Keratinocyte (primary cell): ENCODE measurements around the gene TNFAIP8L3. TPM values are rescaled to one million over a fixed set of nuclear protein-coding genes. Genes with fewer than 3 reads are reported as not detected.

ENCODE experiments used
- DNase-seq: peaks from one replicate; pipeline ENCODE4 v3.0.0-alpha.2; 2011; ENCODE audit warnings: low read depth, missing footprints, low spot score
- FAIRE-seq: peaks from 2 replicates; lab custom pipeline; 2011; peaks lifted over from hg19 to GRCh38; lab: Jason Lieb, UNC
- H2AFZ ChIP-seq: 2 replicates; pipeline ENCODE4 v1.6.0; 2012; ENCODE audit warnings: low read length, control low read depth, inconsistent platforms; ENCODE audit not compliant: control insufficient read depth
- H3K27ac ChIP-seq: 2 replicates; pipeline ENCODE4 v1.5.1; 2011; ENCODE audit warnings: low read length; ENCODE audit not compliant: control insufficient read depth, insufficient read depth
- H3K27me3 ChIP-seq: 3 replicates; pipeline ENCODE4 v1.6.0; 2011; ENCODE audit warnings: low read length; ENCODE audit not compliant: control insufficient read depth, insufficient read depth; ENCODE audit errors: extremely low read depth
- H3K36me3 ChIP-seq, 2 experiments: 2 replicates in 1 of 2; 3 replicates in 1 of 2; pipeline ENCODE4 v1.5.1; 2011; ENCODE audit warnings: low read length in 2 of 2, mild to moderate bottlenecking in 1 of 2; ENCODE audit not compliant: control insufficient read depth in 2 of 2, insufficient read depth in 2 of 2; ENCODE audit errors: extremely low read depth in 1 of 2
- H3K4me1 ChIP-seq: 3 replicates; pipeline ENCODE4 v1.5.1; 2011; ENCODE audit warnings: low read length; ENCODE audit not compliant: control insufficient read depth, insufficient read depth; ENCODE audit errors: extremely low read depth
- H3K4me2 ChIP-seq: 3 replicates; pipeline ENCODE4 v1.6.0; 2011; ENCODE audit warnings: low read depth, low read length; ENCODE audit not compliant: control insufficient read depth, insufficient read depth; ENCODE audit errors: extremely low read depth
- H3K4me3 ChIP-seq, 3 experiments: fragments of 200-600 bp in 1 of 3; sonication (generic) in 1 of 3; 2 replicates in 2 of 3; 3 replicates in 1 of 3; pipeline ENCODE4 v1.5.1; 2011 to 2016; ENCODE audit warnings: low read length in 3 of 3, mild to moderate bottlenecking in 3 of 3, control low read depth in 2 of 3, inconsistent platforms in 1 of 3, low read depth in 1 of 3, mixed read lengths in 1 of 3, mixed run types in 1 of 3, moderate library complexity in 1 of 3; ENCODE audit not compliant: control insufficient read depth in 2 of 3, insufficient read depth in 2 of 3; ENCODE audit errors: extremely low read depth in 1 of 3
- H3K79me2 ChIP-seq: 2 replicates; pipeline ENCODE4 v1.6.0; 2012; ENCODE audit warnings: low read length; ENCODE audit not compliant: control insufficient read depth, insufficient read depth
- H3K9ac ChIP-seq: 3 replicates; pipeline ENCODE4 v1.6.0; 2011; ENCODE audit warnings: low read length; ENCODE audit not compliant: control insufficient read depth, insufficient read depth; ENCODE audit errors: extremely low read depth
- H3K9me1 ChIP-seq: 3 replicates; pipeline ENCODE4 v1.6.0; 2011; ENCODE audit warnings: low read length; ENCODE audit not compliant: control insufficient read depth, insufficient read depth; ENCODE audit errors: extremely low read depth
- H3K9me3 ChIP-seq: 2 replicates; pipeline ENCODE4 v1.5.1; 2012; ENCODE audit warnings: low read depth, low read length; ENCODE audit not compliant: control insufficient read depth
- H4K20me1 ChIP-seq: 3 replicates; pipeline ENCODE4 v1.6.0; 2011; ENCODE audit warnings: low read length; ENCODE audit not compliant: control insufficient read depth, insufficient read depth; ENCODE audit errors: extremely low read depth
- CTCF ChIP-seq, 3 experiments: IDR thresholded peaks in 1 of 3; conservative IDR thresholded peaks in 1 of 3; optimal IDR thresholded peaks in 1 of 3; 2 replicates in 2 of 3; 3 replicates in 1 of 3; pipeline versions ENCODE3 to v1.5.1; 2011; ENCODE audit warnings: low read length in 3 of 3, mild to moderate bottlenecking in 3 of 3, moderate library complexity in 2 of 3, control low read depth in 1 of 3, inconsistent platforms in 1 of 3; ENCODE audit not compliant: insufficient read depth in 2 of 3; ENCODE audit errors: extremely low read depth in 1 of 3
- EZH2 ChIP-seq: IDR thresholded peaks from one replicate; pipeline ENCODE4 v1.6.1; 2012; ENCODE audit warnings: inconsistent platforms, mild to moderate bottlenecking, low read length, moderate library complexity
- dilution Hi-C: fragments of 300-500 bp; cut with MboI; formaldehyde crosslinking; loops from one replicate; pipeline ENCODE4 v1.7.0; 2020; ENCODE audit warnings: low sequenced_read_pairs; ENCODE audit not compliant: extremely low pct_ligation_motif_present
- polyA plus RNA-seq, 5 experiments: library from polyadenylated mRNA; depleted of rRNA in 3 of 5; stranded (reverse) in 3 of 5; stranded (forward) in 1 of 5; unstranded in 1 of 5; fragments of >200 nt; gene quantifications; 1 replicate in 1 of 5; 2 replicates in 3 of 5; 3 replicates in 1 of 5; pipeline versions ENCODE4 v1.2.1 to v1.2.3, GENCODE V29; 2011 to 2012; ENCODE audit warnings: missing spikeins in 2 of 5, low read depth in 1 of 5, low replicate concordance in 1 of 5

The TNFAIP8L3 gene
- polyA plus RNA-seq, 1 donor (not counting 4 experiments of a cell fraction or from before 2014, with no cell fraction given): 0.51 TPM

- Histone ChIP-seq H3K9me1 (no peaks in the 10 kb centered on the region), H3K27me3 (peaks cover 2% of the 10 kb centered on the region), H3K9ac (no peak overlapping the region), H3K27ac (no peak overlapping the region), H3K4me2 (no peak overlapping the region), H3K79me2 (no peaks in the 10 kb centered on the region), H3K9me3 (no peaks in the 10 kb centered on the region), H2AFZ (no peak overlapping the region), H4K20me1 (no peaks in the 10 kb centered on the region), H3K4me1 (peaks cover 16% of the 10 kb centered on the region), H3K4me3 (no peak overlapping the region), H3K36me3 (no peaks in the 10 kb centered on the region)
- dilution Hi-C loops: no loop called here
- DNase-seq (no peak), FAIRE-seq (no peak)
- TF ChIP-seq CTCF (optimal IDR thresholded peaks at IDR 0.05 in 1 of 3, IDR thresholded peaks at IDR 0.05 in 1 of 3, conservative IDR thresholded peaks at IDR 0.05 in 1 of 3; ENCODE audit: extremely low read depth in 1 of 3, insufficient read depth in 2 of 3, low read length in 3 of 3): no peak
- no peak for TF ChIP-seq EZH2
Observed at GRCh38 chr15:51075826-51076523, 18.7 kb downstream of the TNFAIP8L3 start.

GRCh38 chr15:51075364-51075763 lies 19.3 kb downstream of the TNFAIP8L3 start:
- dilution Hi-C loops: no loop called here
- H3K9me1 ChIP-seq: no peaks in the 10 kb centered on the region
- H3K4me3 ChIP-seq: no peak overlapping the region
- H3K27me3 ChIP-seq: peaks cover 2% of the 10 kb centered on the region
- no peaks in the 10 kb centered on the region for H3K9me3 ChIP-seq
- H3K79me2 ChIP-seq: no peaks in the 10 kb centered on the region
- H2AFZ ChIP-seq: no peak overlapping the region
- no peaks in the 10 kb centered on the region for H3K36me3 ChIP-seq
- no peak overlapping the region for H3K4me2 ChIP-seq
- no peaks in the 10 kb centered on the region for H4K20me1 ChIP-seq
- FAIRE-seq (no peak), DNase-seq (no peak)
- H3K4me1 ChIP-seq: peaks cover 11% of the 10 kb centered on the region
- TF ChIP-seq EZH2 (no peak), CTCF (optimal IDR thresholded peaks at IDR 0.05 in 1 of 3, IDR thresholded peaks at IDR 0.05 in 1 of 3, conservative IDR thresholded peaks at IDR 0.05 in 1 of 3; ENCODE audit: extremely low read depth in 1 of 3, insufficient read depth in 2 of 3, low read length in 3 of 3) (no peak)
- no peak overlapping the region for H3K9ac ChIP-seq
- no peak overlapping the region for H3K27ac ChIP-seq
